ENCODE measurements around the gene MN1.

The MN1 gene

DNA sequence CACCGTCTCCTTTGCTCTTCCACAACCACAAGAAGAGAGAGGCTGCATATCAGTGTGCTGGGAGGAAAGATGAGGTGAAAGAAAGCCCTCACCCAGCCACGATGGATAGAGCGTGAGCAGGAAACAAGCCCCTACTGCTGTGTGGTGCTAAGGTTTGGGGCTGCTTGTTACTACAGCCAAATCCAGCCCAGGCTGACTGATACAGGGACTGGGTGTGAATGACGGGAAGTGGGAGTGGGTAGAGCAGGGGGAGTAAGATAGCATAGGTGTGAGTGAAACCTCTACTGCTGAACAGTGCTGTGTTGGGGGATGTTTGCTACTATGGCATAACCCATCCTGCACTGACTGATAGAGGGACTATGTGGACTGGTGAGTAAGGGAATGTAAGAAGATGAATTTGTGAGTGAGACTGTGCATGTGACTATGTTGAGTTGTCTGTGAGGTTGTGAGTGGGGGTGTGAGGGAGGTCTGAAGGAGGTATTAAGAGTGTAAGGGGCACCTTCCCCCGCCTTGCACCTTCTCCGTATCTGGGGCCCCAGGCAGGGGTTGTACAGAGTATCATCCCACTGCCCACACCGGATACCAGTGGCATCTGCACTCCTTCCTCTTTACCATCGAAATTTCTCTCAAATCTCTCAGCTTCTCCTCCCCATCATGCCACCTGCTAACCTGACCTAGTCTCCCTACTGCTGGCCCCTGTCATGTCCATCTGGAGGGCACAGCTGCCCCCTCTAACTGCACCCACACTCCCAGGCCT lies 91.5 kb downstream of the MN1 start:
- no peak for DNase-seq

DNA sequence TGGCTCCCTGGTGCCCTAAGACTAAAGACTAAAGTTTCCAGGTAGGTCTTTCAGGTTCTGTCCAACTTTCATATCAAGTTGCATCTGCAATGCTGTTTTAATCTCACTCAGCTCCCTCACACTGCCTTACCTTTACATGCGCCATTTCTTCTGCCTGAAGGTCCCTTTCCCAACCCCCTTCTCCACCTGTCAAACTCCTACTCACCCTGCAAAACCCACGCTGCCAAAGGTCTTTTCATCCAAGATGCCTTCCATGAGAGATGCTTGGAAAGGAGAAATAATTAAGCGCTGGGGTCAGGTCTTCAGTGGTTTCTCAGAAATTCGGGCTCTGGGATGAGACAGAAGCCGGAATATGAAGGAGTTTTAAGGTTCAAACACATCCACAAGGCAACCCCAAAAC lies 95.1 kb downstream of the MN1 start:
- DNase-seq, result no peak

DNA sequence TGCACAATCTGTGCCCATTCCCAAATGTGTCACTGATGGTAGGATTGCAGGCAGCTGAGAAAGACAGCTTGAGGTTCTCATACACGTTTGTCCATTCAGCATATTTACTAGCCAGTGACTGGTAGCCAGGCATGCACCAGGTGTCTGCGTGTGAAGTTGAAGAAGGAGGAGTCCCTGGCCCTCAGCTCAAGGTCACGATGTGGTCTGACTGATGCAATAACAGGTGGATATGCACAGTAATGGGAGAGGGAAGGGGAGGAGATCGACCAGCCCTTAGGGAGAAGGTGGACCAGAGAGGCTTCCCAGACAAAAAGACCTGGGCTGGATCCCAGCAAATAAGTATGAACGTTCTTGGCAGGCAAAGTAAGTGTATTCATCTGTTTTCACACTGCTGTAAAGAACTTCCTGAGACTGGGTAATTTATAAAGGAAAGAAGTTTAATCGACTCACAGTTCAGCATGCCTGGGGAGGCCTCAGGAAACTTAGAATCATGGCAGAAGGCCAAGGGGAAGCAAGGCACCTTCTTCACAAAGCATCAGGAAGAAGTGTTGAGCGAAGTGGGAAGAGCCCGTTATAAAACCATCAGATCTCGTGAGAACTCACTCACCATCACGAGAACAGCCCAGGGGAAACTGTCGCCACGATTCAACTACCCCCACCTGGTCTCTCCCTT lies 96.0 kb downstream of the MN1 start:
- peak; percentile 6 for DNase-seq

DNA sequence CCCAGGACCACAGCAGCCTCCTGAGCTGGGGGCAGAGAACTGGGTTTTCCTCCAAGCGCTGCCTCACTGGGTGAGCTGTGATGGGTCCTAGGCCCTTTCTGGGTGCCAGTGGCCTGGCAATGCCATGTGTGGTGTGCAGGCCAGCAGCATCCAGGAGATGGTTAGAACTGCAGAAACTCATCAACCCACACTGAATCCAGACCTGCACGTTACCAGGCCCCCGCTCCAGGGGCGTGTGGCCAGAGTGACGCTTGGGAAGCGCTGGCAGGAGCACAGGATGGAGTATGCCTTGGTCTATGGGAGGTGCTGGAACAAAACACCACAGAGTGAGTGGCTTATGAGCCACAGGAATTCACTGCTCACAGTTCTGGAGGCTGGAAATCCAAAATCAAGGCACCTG lies 97.0 kb downstream of the MN1 start:
- DNase-seq, result no peak

DNA sequence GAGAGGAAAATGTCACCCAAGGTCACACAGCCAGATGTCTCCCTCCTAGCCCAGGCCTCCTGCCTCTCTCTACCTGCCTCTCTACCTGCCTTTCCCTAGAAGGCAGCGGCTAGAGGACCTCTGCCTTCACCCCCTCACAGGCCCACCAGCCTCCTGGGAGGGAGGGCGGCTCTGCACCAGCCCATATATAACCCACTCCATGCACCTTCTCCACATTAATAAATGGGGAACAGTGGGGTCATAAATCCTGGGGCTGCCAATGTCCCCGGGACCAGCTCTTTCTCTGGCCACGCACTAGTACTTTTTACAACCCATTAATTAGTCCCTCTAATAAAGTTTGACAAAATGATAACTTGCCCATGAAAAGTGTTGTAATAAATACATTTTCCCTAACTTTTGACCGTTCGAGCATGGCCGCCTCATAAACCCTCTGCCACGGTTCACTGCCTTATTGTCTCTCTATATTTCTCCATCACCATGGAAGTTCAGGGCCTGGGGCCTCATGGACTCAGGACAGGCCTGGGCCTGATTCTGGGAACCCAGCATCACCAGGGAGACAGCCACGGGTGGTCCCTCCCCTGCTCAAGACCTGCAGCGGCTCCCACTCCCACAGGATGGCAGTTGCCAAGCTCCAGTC lies 102.1 kb downstream of the MN1 start:
- DNase-seq, result no peak

DNA sequence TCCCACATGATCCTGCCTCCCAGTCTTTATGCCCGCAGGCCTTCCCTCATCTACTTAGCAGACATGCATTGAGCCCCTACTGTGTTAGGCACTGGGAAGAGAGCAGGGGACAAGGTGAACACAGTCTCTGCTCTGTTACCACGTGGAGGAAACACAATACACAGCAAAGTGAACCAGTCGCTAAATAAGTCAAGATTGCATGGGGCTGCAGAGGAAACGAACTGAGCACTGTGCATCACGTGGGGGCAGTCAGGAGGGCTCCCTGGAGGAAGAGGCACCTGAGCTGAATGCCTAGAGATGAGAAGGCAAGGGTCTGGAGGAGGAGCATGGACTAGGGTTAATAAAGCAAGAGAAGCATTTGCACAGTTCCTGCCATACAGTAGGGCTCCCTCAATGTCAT lies 102.7 kb downstream of the MN1 start:
- DNase-seq, result no peak
